WTC11 (cell line): ENCODE results near the gene FAM167B. TPM values are rescaled to one million over a fixed set of nuclear protein-coding genes. Genes with fewer than 3 reads are reported as not detected.
A peak's percentile ranks its signal among the peaks of the same experiment; 100 is the strongest.

ENCODE experiments used
- ATAC-seq: fragments of 200-7000 bp; cut with Tn5 transposase; 2 replicates; pipeline ENCODE4 v1.10.0; 2021; ENCODE audit warnings: mild to moderate bottlenecking, moderate library complexity
- Bru-seq: library from RNA; stranded (reverse); fragments of 400-500 nt; gene quantifications from one replicate; lab custom pipeline; 2021; lab: Mats Ljungman, UMichigan
- CTCF ChIA-PET: fragments of 300-600 bp; sonication (Branson Sonifier 250); formaldehyde crosslinking; loops from one replicate; lab custom pipeline; 2021; ENCODE audit warnings: antibody characterized with exemption; lab: Charles Lee
- POLR2A ChIA-PET: fragments of 350-600 bp; sonication (Branson Sonifier 250); formaldehyde crosslinking; loops from one replicate; lab custom pipeline; 2021; ENCODE audit warnings: antibody characterized with exemption; lab: Charles Lee
- DNase-seq: peaks from one replicate; pipeline ENCODE4 v3.0.0; 2021; ENCODE audit warnings: low spot score
- H3K27ac Mint-ChIP-seq: 2 replicates; pipeline ENCODE4 v1.8.0; 2021; ENCODE audit warnings: mixed read lengths
- H3K27me3 Mint-ChIP-seq: 2 replicates; pipeline ENCODE4 v1.8.0; 2021; ENCODE audit warnings: low read depth, mild to moderate bottlenecking, moderate library complexity, mixed read lengths
- H3K36me3 Mint-ChIP-seq: 2 replicates; pipeline ENCODE4 v1.8.0; 2021; ENCODE audit warnings: mixed read lengths
- H3K4me1 Mint-ChIP-seq: 2 replicates; pipeline ENCODE4 v1.8.0; 2022; ENCODE audit warnings: mixed read lengths
- H3K4me3 Mint-ChIP-seq: 2 replicates; pipeline ENCODE4 v1.8.0; 2021; ENCODE audit warnings: mild to moderate bottlenecking, moderate library complexity, mixed read lengths
- H3K9me3 Mint-ChIP-seq: 2 replicates; pipeline ENCODE4 v1.8.0; 2021; ENCODE audit warnings: mixed read lengths
- CBFB ChIP-seq: sonication (generic); formaldehyde crosslinking; IDR thresholded peaks from 2 replicates; pipeline ENCODE4 v1.8.1; 2022; ENCODE audit warnings: mild to moderate bottlenecking, low read depth, missing genetic modification reagents
- CREB1 ChIP-seq: sonication (generic); formaldehyde crosslinking; IDR thresholded peaks from 2 replicates; pipeline ENCODE4 v1.8.0; 2023; ENCODE audit warnings: mild to moderate bottlenecking, missing genetic modification reagents
- EMX1 ChIP-seq: fragments of 250-450 bp; sonication (Bioruptor Pico); IDR thresholded peaks from 2 replicates; pipeline ENCODE4 v1.8.0; 2021; ENCODE audit warnings: mild to moderate bottlenecking
- GABPB1 ChIP-seq: sonication (generic); formaldehyde crosslinking; IDR thresholded peaks from 2 replicates; pipeline ENCODE4 v1.8.1; 2023; ENCODE audit warnings: mild to moderate bottlenecking, missing genetic modification reagents
- JUN ChIP-seq: sonication (generic); formaldehyde crosslinking; IDR thresholded peaks from 2 replicates; pipeline ENCODE4 v1.8.0; 2023; ENCODE audit warnings: mild to moderate bottlenecking, missing genetic modification reagents
- NFATC4 ChIP-seq: fragments of 250-450 bp; sonication (Bioruptor Pico); IDR thresholded peaks from 2 replicates; pipeline ENCODE4 v1.9.0; 2021; ENCODE audit warnings: mild to moderate bottlenecking
- NFYB ChIP-seq: sonication (generic); formaldehyde crosslinking; conservative IDR thresholded peaks from 2 replicates; pipeline ENCODE4 v1.8.0; 2022; ENCODE audit warnings: low read depth, missing genetic modification reagents
- SMAD3 ChIP-seq: sonication (generic); formaldehyde crosslinking; IDR thresholded peaks from 2 replicates; pipeline ENCODE4 v1.8.0; 2022; ENCODE audit warnings: missing genetic modification reagents, mild to moderate bottlenecking, borderline replicate concordance
- SOX15 ChIP-seq: fragments of 250-450 bp; sonication (Bioruptor Pico); IDR thresholded peaks from 2 replicates; pipeline ENCODE4 v1.9.0; 2021; ENCODE audit warnings: mild to moderate bottlenecking
- TCF7 ChIP-seq: sonication (generic); formaldehyde crosslinking; IDR thresholded peaks from 2 replicates; pipeline ENCODE4 v1.8.0; 2022; ENCODE audit warnings: mild to moderate bottlenecking, low read depth, missing genetic modification reagents, moderate library complexity
- ZNF121 ChIP-seq: sonication (generic); formaldehyde crosslinking; IDR thresholded peaks from 2 replicates; pipeline ENCODE4 v1.8.0; 2023; ENCODE audit warnings: missing genetic modification reagents
- ZNF263 ChIP-seq: sonication (generic); formaldehyde crosslinking; IDR thresholded peaks from 2 replicates; pipeline ENCODE4 v1.8.1; 2022; ENCODE audit warnings: low read depth, mild to moderate bottlenecking, moderate library complexity, missing genetic modification reagents
- long read RNA-seq, 3 experiments: library from RNA in 1 of 3; library from capped mRNA in 1 of 3; library from polyadenylated mRNA in 1 of 3; unstranded in 2 of 3; stranded (forward) in 1 of 3; transcript quantifications; one replicate each; pipeline ENCODE4 v2.0.0, GENCODE V29; 2021
- total RNA-seq: library from RNA; stranded (reverse); gene quantifications from 3 replicates; pipeline ENCODE4 v1.2.3, GENCODE V29; 2021
- TF ChIP-seq, protein P1 (sequence below): sonication (generic); formaldehyde crosslinking; conservative IDR thresholded peaks from 2 replicates; pipeline ENCODE4 v1.8.1; 2022; ENCODE audit warnings: mild to moderate bottlenecking, missing genetic modification reagents
- TF ChIP-seq, protein P2 (sequence below): sonication (generic); formaldehyde crosslinking; IDR thresholded peaks from 2 replicates; pipeline ENCODE4 v1.8.1; 2023; ENCODE audit warnings: mild to moderate bottlenecking, missing genetic modification reagents
- TF ChIP-seq, protein P3 (sequence below): sonication (generic); formaldehyde crosslinking; IDR thresholded peaks from 2 replicates; pipeline ENCODE4 v1.8.1; 2022; ENCODE audit warnings: low read depth, mild to moderate bottlenecking, moderate library complexity, missing genetic modification reagents, borderline replicate concordance
- TF ChIP-seq, protein P4 (sequence below): fragments of 250-450 bp; sonication (Bioruptor Pico); conservative IDR thresholded peaks from 2 replicates; pipeline ENCODE4 v1.9.0; 2021; ENCODE audit warnings: mild to moderate bottlenecking
- TF ChIP-seq, protein P5 (sequence below): sonication (generic); formaldehyde crosslinking; IDR thresholded peaks from 2 replicates; pipeline ENCODE4 v1.8.0; 2022; ENCODE audit warnings: mild to moderate bottlenecking, missing genetic modification reagents
- TF ChIP-seq, protein P6 (sequence below): sonication (generic); formaldehyde crosslinking; IDR thresholded peaks from 2 replicates; pipeline ENCODE4 v1.8.0; 2022; ENCODE audit warnings: missing genetic modification reagents
- TF ChIP-seq, protein P7 (sequence below): sonication (generic); formaldehyde crosslinking; IDR thresholded peaks from 2 replicates; pipeline ENCODE4 v1.8.0; 2022; ENCODE audit warnings: mild to moderate bottlenecking, missing genetic modification reagents
- TF ChIP-seq, protein P8 (sequence below): sonication (generic); formaldehyde crosslinking; IDR thresholded peaks from 2 replicates; pipeline ENCODE4 v1.8.1; 2022; ENCODE audit warnings: mild to moderate bottlenecking, moderate library complexity, missing genetic modification reagents

Gene FAM167B
- total RNA-seq (5.4 to 7.4 TPM (median 7.1 TPM) in 3 replicates), Bru-seq, nascent RNA (percentile 55 among the genes with signal in this experiment)
- long read RNA-seq, experiment 1, partial matches to known transcripts: 0 of 1 reads
- long read RNA-seq, experiment 1, other reads (novel, unspliced or antisense): 1 of 1 reads
- long read RNA-seq, experiment 2, partial matches to known transcripts: 0 of 6 reads
- long read RNA-seq, experiment 2, other reads (novel, unspliced or antisense): 4 of 6 reads
- long read RNA-seq, experiment 3: 0 reads

DNA sequence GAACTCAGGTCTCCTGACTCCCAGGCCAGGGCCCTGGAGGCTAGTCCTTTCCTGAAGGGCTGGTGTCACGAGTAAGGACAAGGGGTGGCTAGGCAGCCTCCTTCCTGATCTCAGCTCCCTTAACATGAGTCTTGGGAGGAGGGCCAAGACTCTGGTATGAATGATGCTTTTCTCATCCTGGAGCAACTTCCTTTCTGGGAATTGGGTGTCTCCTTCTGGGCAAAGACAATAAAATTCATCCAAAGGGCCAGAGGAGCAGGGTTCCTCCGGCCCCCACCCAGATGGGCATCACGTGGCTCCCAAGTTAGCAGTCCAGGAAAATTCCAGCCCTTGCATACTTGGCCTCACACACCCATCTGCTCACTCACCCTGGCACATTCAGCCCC is at the start of gene FAM167B:
FAM167B (plus strand) TSS at position 335 of the 386 bp plus-strand sequence. CDS start 200 bp downstream, outside the sequence.
- ChIA-PET POLR2A (interaction anchor here (0.6 kb wide), 1 partner anchor 24 kb away, joined by 5 read pairs; no protein-coding TSS in a partner anchor), CTCF (interaction anchor here (2.5 to 6.1 kb wide), 3 partner anchors 12 to 70 kb away, joined by 11 to 69 read pairs (median 22); no protein-coding TSS in a partner anchor)
- Mint-ChIP-seq H3K27me3 (peaks cover 4% of the 10 kb centered on the region), H3K4me3 (0 out of 2 replicates have a peak within 1 kb of the TSS, but pooled peaks have one; percentile 26), H3K4me1 (peaks cover 42% of the 10 kb centered on the region), H3K27ac (peak within 1 kb of the TSS; percentile 48), H3K36me3 (no peaks in the 10 kb centered on the region), H3K9me3 (no peaks in the 10 kb centered on the region)
- DNase-seq (no peak), ATAC-seq (no peak)
- TF ChIP-seq, protein P1, sequence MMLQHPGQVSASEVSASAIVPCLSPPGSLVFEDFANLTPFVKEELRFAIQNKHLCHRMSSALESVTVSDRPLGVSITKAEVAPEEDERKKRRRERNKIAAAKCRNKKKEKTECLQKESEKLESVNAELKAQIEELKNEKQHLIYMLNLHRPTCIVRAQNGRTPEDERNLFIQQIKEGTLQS: no peak
- TF ChIP-seq, protein P2, sequence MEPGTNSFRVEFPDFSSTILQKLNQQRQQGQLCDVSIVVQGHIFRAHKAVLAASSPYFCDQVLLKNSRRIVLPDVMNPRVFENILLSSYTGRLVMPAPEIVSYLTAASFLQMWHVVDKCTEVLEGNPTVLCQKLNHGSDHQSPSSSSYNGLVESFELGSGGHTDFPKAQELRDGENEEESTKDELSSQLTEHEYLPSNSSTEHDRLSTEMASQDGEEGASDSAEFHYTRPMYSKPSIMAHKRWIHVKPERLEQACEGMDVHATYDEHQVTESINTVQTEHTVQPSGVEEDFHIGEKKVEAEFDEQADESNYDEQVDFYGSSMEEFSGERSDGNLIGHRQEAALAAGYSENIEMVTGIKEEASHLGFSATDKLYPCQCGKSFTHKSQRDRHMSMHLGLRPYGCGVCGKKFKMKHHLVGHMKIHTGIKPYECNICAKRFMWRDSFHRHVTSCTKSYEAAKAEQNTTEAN: no peak
- TF ChIP-seq ZNF121 (CRISPR knock-in tag) (no peak), SOX15 (CRISPR knock-in tag) (no peak)
- TF ChIP-seq, protein P3, sequence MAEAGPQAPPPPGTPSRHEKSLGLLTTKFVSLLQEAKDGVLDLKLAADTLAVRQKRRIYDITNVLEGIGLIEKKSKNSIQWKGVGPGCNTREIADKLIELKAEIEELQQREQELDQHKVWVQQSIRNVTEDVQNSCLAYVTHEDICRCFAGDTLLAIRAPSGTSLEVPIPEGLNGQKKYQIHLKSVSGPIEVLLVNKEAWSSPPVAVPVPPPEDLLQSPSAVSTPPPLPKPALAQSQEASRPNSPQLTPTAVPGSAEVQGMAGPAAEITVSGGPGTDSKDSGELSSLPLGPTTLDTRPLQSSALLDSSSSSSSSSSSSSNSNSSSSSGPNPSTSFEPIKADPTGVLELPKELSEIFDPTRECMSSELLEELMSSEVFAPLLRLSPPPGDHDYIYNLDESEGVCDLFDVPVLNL (CRISPR knock-in tag): no peak

DNA sequence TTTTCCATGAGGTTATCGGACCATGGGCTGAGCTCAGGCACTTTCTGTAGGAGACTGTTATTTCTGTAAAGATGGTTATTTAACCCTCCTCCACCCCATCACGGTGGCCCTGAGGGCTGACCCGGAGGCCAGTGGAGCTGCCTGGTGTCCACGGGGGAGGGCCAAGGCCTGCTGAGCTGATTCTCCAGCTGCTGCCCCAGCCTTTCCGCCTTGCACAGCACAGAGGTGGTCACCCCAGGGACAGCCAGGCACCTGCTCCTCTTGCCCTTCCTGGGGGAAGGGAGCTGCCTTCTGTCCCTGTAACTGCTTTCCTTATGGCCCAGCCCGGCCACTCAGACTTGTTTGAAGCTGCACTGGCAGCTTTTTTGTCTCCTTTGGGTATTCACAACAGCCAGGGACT is 49.2 kb upstream of the FAM167B start:
- Mint-ChIP-seq H3K4me3 (no peak overlapping the region), H3K27ac (0 out of 2 replicates have a peak overlapping the region, but pooled peaks have one; percentile 61), H3K9me3 (no peaks in the 10 kb centered on the region), H3K4me1 (peaks cover 35% of the 10 kb centered on the region), H3K36me3 (peaks cover 47% of the 10 kb centered on the region)
- no peak for ATAC-seq
- CTCF ChIA-PET: interaction anchor here (2.1 kb wide), 1 partner anchor 18 kb away, joined by 12 read pairs; no protein-coding TSS in a partner anchor
- DNase-seq: no peak
- TF ChIP-seq, protein P4, sequence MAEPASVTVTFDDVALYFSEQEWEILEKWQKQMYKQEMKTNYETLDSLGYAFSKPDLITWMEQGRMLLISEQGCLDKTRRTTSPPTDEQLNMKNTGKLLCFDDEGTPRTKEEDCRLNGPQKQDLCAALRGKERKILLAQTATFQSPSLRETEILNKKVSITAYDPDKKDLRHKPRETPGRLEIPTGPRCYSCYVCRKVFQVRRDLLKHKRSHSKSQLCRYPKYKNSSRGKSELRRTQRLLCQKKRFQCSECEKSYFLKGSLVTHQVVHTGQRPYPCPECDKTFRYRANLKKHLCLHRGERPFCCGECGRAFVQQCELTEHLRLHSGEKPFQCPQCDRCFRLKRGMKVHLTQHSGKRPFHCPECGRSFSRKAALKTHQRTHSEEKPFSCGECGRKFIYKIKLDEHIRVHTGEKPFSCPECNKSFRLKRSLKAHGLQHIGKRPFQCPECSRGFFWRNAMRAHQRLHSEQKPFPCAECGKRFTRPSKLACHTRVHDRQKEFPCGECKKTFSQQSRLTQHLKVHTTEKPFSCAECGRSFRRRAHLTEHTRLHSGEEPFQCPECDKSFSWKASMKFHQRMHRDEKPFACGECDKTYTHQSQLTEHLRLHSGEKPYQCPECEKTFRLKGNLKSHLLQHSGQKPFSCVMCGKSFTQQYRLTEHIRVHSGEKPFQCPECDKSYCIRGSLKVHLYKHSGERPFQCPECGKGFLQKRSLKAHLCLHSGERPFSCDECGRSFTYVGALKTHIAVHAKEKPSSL (CRISPR knock-in tag): no peak
- no peak for TF ChIP-seq CREB1 (CRISPR knock-in tag)
- TF ChIP-seq, protein P5, sequence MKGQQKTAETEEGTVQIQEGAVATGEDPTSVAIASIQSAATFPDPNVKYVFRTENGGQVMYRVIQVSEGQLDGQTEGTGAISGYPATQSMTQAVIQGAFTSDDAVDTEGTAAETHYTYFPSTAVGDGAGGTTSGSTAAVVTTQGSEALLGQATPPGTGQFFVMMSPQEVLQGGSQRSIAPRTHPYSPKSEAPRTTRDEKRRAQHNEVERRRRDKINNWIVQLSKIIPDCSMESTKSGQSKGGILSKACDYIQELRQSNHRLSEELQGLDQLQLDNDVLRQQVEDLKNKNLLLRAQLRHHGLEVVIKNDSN: no peak
- TF ChIP-seq EMX1 (CRISPR knock-in tag): no peak
- TF ChIP-seq NFATC4 (CRISPR knock-in tag): no peak
- TF ChIP-seq, protein P6, sequence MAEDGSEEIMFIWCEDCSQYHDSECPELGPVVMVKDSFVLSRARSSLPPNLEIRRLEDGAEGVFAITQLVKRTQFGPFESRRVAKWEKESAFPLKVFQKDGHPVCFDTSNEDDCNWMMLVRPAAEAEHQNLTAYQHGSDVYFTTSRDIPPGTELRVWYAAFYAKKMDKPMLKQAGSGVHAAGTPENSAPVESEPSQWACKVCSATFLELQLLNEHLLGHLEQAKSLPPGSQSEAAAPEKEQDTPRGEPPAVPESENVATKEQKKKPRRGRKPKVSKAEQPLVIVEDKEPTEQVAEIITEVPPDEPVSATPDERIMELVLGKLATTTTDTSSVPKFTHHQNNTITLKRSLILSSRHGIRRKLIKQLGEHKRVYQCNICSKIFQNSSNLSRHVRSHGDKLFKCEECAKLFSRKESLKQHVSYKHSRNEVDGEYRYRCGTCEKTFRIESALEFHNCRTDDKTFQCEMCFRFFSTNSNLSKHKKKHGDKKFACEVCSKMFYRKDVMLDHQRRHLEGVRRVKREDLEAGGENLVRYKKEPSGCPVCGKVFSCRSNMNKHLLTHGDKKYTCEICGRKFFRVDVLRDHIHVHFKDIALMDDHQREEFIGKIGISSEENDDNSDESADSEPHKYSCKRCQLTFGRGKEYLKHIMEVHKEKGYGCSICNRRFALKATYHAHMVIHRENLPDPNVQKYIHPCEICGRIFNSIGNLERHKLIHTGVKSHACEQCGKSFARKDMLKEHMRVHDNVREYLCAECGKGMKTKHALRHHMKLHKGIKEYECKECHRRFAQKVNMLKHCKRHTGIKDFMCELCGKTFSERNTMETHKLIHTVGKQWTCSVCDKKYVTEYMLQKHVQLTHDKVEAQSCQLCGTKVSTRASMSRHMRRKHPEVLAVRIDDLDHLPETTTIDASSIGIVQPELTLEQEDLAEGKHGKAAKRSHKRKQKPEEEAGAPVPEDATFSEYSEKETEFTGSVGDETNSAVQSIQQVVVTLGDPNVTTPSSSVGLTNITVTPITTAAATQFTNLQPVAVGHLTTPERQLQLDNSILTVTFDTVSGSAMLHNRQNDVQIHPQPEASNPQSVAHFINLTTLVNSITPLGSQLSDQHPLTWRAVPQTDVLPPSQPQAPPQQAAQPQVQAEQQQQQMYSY: no peak
- no peak for TF ChIP-seq ZNF263 (CRISPR knock-in tag)
- TF ChIP-seq, protein P7, sequence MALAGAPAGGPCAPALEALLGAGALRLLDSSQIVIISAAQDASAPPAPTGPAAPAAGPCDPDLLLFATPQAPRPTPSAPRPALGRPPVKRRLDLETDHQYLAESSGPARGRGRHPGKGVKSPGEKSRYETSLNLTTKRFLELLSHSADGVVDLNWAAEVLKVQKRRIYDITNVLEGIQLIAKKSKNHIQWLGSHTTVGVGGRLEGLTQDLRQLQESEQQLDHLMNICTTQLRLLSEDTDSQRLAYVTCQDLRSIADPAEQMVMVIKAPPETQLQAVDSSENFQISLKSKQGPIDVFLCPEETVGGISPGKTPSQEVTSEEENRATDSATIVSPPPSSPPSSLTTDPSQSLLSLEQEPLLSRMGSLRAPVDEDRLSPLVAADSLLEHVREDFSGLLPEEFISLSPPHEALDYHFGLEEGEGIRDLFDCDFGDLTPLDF (CRISPR knock-in tag): no peak
- no peak for TF ChIP-seq SMAD3 (CRISPR knock-in tag)
- no peak for TF ChIP-seq JUN (CRISPR knock-in tag)
- no peak for TF ChIP-seq GABPB1 (CRISPR knock-in tag)
- no peak for TF ChIP-seq TCF7
- TF ChIP-seq NFYB (CRISPR knock-in tag): no peak
- TF ChIP-seq CBFB (CRISPR knock-in tag): no peak
- TF ChIP-seq, protein P8, sequence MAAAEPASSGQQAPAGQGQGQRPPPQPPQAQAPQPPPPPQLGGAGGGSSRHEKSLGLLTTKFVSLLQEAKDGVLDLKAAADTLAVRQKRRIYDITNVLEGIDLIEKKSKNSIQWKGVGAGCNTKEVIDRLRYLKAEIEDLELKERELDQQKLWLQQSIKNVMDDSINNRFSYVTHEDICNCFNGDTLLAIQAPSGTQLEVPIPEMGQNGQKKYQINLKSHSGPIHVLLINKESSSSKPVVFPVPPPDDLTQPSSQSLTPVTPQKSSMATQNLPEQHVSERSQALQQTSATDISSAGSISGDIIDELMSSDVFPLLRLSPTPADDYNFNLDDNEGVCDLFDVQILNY (CRISPR knock-in tag): no peak
- TF ChIP-seq, all 79 proteins: peak for 0
- peaks cover 2% of the 10 kb centered on the region; the same call in 1 of the 2 replicates for H3K27me3 Mint-ChIP-seq
- POLR2A ChIA-PET: interaction anchor here (0.6 to 1.7 kb wide), 5 partner anchors 10 to 204 kb away, joined by 3 to 5 read pairs (median 4); partner anchors contain the start of gene TXLNA
